Measurements from ENCODE around the gene COL5A1.

COL5A1 gene

GRCh38 chr9:134844821-134845220, 203.2 kb downstream of the COL5A1 start:
- no peak for TF ChIP-seq CTCF (IDR thresholded peaks at IDR 0.05; ENCODE audit: borderline replicate concordance, extremely low read depth, low read length, poor library complexity, severe bottlenecking)
- TF ChIP-seq EZH2 (IDR thresholded peaks at IDR 0.05; ENCODE audit: borderline replicate concordance, low read depth, low read length, severe bottlenecking): no peak
- no peak overlapping the region for H2AFZ ChIP-seq (ENCODE audit: low read depth, low read length)
- H3K27me3 ChIP-seq (ENCODE audit: insufficient read depth, low read length, poor library complexity): no peaks in the 10 kb centered on the region
- H3K4me3 ChIP-seq (ENCODE audit: low read depth in 1 of 2, low read length in 2 of 2): no peak overlapping the region
- H3K79me2 ChIP-seq (ENCODE audit: insufficient read depth, low read length): no peaks in the 10 kb centered on the region
- ATAC-seq (ENCODE audit: insufficient read depth, low read depth) (no peak), DNase-seq (no peak)
- H3K9ac ChIP-seq (ENCODE audit: low read depth, low read length): no peak overlapping the region
- H3K9me3 ChIP-seq (ENCODE audit: insufficient read depth, low read length, severe bottlenecking): peaks cover 8% of the 10 kb centered on the region
- H3K36me3 ChIP-seq (ENCODE audit: insufficient read depth, low read length): no peaks in the 10 kb centered on the region
- no peaks in the 10 kb centered on the region for H3K4me1 ChIP-seq (ENCODE audit: insufficient read depth, low read length)
- no peak overlapping the region for H3K4me2 ChIP-seq (ENCODE audit: insufficient read depth, low read length)
- no peak overlapping the region for H3K27ac ChIP-seq (ENCODE audit: low read length)
- H4K20me1 ChIP-seq (ENCODE audit: insufficient read depth, low read length): no peaks in the 10 kb centered on the region

- no peaks in the 10 kb centered on the region for H3K4me1 ChIP-seq (ENCODE audit: insufficient read depth, low read length)
- no peak for TF ChIP-seq CTCF (IDR thresholded peaks at IDR 0.05; ENCODE audit: borderline replicate concordance, extremely low read depth, low read length, poor library complexity, severe bottlenecking)
- TF ChIP-seq EZH2 (IDR thresholded peaks at IDR 0.05; ENCODE audit: borderline replicate concordance, low read depth, low read length, severe bottlenecking): no peak
- H3K4me2 ChIP-seq (ENCODE audit: insufficient read depth, low read length): no peak overlapping the region
- no peak overlapping the region for H2AFZ ChIP-seq (ENCODE audit: low read depth, low read length)
- ATAC-seq (ENCODE audit: insufficient read depth, low read depth): no peak
- H3K9me3 ChIP-seq (ENCODE audit: insufficient read depth, low read length, severe bottlenecking): peaks cover 14% of the 10 kb centered on the region
- H3K36me3 ChIP-seq (ENCODE audit: insufficient read depth, low read length): no peaks in the 10 kb centered on the region
- H3K27me3 ChIP-seq (ENCODE audit: insufficient read depth, low read length, poor library complexity): no peaks in the 10 kb centered on the region
- no peak for DNase-seq
- H4K20me1 ChIP-seq (ENCODE audit: insufficient read depth, low read length): no peaks in the 10 kb centered on the region
- H3K79me2 ChIP-seq (ENCODE audit: insufficient read depth, low read length): no peaks in the 10 kb centered on the region
- no peak overlapping the region for H3K27ac ChIP-seq (ENCODE audit: low read length)
- H3K9ac ChIP-seq (ENCODE audit: low read depth, low read length): no peak overlapping the region
- H3K4me3 ChIP-seq (ENCODE audit: low read depth in 1 of 2, low read length in 2 of 2): no peak overlapping the region
Measured at GRCh38 chr9:134846187-134846586, 204.6 kb downstream of the COL5A1 start.

GRCh38 chr9:134846699-134847098, 205.1 kb downstream of the COL5A1 start:
- H4K20me1 ChIP-seq (ENCODE audit: insufficient read depth, low read length): no peaks in the 10 kb centered on the region
- no peak overlapping the region for H3K27ac ChIP-seq (ENCODE audit: low read length)
- no peak overlapping the region for H3K9ac ChIP-seq (ENCODE audit: low read depth, low read length)
- H3K9me3 ChIP-seq (ENCODE audit: insufficient read depth, low read length, severe bottlenecking): peaks cover 17% of the 10 kb centered on the region
- no peak overlapping the region for H3K4me3 ChIP-seq (ENCODE audit: low read depth in 1 of 2, low read length in 2 of 2)
- no peaks in the 10 kb centered on the region for H3K4me1 ChIP-seq (ENCODE audit: insufficient read depth, low read length)
- ATAC-seq (ENCODE audit: insufficient read depth, low read depth) (no peak), DNase-seq (no peak)
- no peaks in the 10 kb centered on the region for H3K27me3 ChIP-seq (ENCODE audit: insufficient read depth, low read length, poor library complexity)
- TF ChIP-seq EZH2 (IDR thresholded peaks at IDR 0.05; ENCODE audit: borderline replicate concordance, low read depth, low read length, severe bottlenecking): no peak
- TF ChIP-seq CTCF (IDR thresholded peaks at IDR 0.05; ENCODE audit: borderline replicate concordance, extremely low read depth, low read length, poor library complexity, severe bottlenecking): no peak
- H3K36me3 ChIP-seq (ENCODE audit: insufficient read depth, low read length): no peaks in the 10 kb centered on the region
- H3K4me2 ChIP-seq (ENCODE audit: insufficient read depth, low read length): no peak overlapping the region
- H3K79me2 ChIP-seq (ENCODE audit: insufficient read depth, low read length): no peaks in the 10 kb centered on the region
- H2AFZ ChIP-seq (ENCODE audit: low read depth, low read length): no peak overlapping the region

- no peak for ATAC-seq (ENCODE audit: insufficient read depth, low read depth)
- no peaks in the 10 kb centered on the region for H3K36me3 ChIP-seq (ENCODE audit: insufficient read depth, low read length)
- no peak overlapping the region for H3K4me2 ChIP-seq (ENCODE audit: insufficient read depth, low read length)
- H3K27me3 ChIP-seq (ENCODE audit: insufficient read depth, low read length, poor library complexity): no peaks in the 10 kb centered on the region
- H3K4me1 ChIP-seq (ENCODE audit: insufficient read depth, low read length): no peaks in the 10 kb centered on the region
- no peaks in the 10 kb centered on the region for H3K79me2 ChIP-seq (ENCODE audit: insufficient read depth, low read length)
- no peak for DNase-seq
- no peaks in the 10 kb centered on the region for H4K20me1 ChIP-seq (ENCODE audit: insufficient read depth, low read length)
- H3K9ac ChIP-seq (ENCODE audit: low read depth, low read length): no peak overlapping the region
- H2AFZ ChIP-seq (ENCODE audit: low read depth, low read length): no peak overlapping the region
- no peak overlapping the region for H3K4me3 ChIP-seq (ENCODE audit: low read depth in 1 of 2, low read length in 2 of 2)
- TF ChIP-seq CTCF (IDR thresholded peaks at IDR 0.05; ENCODE audit: borderline replicate concordance, extremely low read depth, low read length, poor library complexity, severe bottlenecking) (no peak), EZH2 (IDR thresholded peaks at IDR 0.05; ENCODE audit: borderline replicate concordance, low read depth, low read length, severe bottlenecking) (no peak)
- peaks cover 17% of the 10 kb centered on the region for H3K9me3 ChIP-seq (ENCODE audit: insufficient read depth, low read length, severe bottlenecking)
- no peak overlapping the region for H3K27ac ChIP-seq (ENCODE audit: low read length)
Measured at GRCh38 chr9:134847138-134847537, 205.5 kb downstream of the COL5A1 start.

Measured in DND-41 (cell line).